ENCODE measurements around the gene JUND. TPM values are rescaled to one million over a fixed set of nuclear protein-coding genes. Genes with fewer than 3 reads are reported as not detected.

The JUND gene
- total and polyA plus RNA-seq, 2 of the 8 experiments (the other 6 are each of a cell fraction or from before 2014, with no cell fraction given), result 54.0 to 77.5 TPM

DNA sequence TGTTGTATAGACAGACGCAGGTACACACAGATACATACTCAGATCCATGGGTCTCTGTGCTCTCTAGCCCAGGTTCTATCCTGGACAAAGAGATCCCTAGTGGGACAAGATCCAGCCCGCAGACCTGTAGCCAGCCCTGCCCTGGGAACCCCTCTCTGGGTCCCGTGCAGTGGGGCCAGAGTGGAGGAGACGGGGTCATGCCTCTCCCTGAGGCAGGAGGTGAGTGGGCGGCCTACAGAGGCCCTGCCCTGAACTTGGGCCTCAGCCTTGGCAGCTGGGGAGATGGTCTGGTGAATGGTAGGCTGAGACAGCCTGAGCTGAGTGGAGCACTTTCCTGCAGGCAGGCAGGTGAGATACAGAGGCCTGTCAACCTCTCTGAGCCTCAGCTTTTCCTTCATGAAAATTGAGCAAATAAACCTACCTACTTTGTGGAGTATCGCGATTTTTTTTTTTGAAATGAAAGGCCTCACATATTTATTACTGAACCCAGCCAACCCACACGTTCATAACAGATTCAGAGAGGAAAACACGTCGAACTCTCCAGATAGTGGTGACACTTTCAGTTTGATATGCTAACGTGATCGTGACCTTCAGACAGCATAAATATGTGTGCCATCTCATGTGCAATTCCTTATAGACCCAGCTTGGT, 3.4 kb upstream of the JUND start:
- DNase-seq (ENCODE audit: low read depth in 1 of 2, low spot score in 2 of 2) (no peak), FAIRE-seq (no peak)
- Histone ChIP-seq H4K5ac (ENCODE audit: insufficient read length, low read depth, low read length) (no peak overlapping the region), H3K23ac (ENCODE audit: insufficient read length) (no peak overlapping the region), H3K79me1 (ENCODE audit: low read depth, low read length) (peaks cover 3% of the 10 kb centered on the region; the same call in 1 of the 2 replicates), H3K27me3 (replicated peaks in 1 of 4; ENCODE audit: control insufficient read depth in 3 of 4, extremely low read depth in 1 of 4, insufficient read depth in 3 of 4, low read length in 3 of 4) (peaks cover 0 to 6% (median 0%) of the 10 kb centered on the region in 4 experiments; a peak in 3 of 7 replicates), H3K4me3 (ENCODE audit: extremely low read depth in 1 of 4, insufficient read depth in 2 of 4, low read depth in 3 of 4, low read length in 4 of 4) (no peak overlapping the region), H4K8ac (ENCODE audit: extremely low read depth, insufficient read depth, low read length) (no peak overlapping the region), H4K20me1 (replicated peaks in 1 of 2; ENCODE audit: control insufficient read depth in 1 of 2, insufficient read depth in 2 of 2, low read length in 2 of 2) (peaks cover 0 to 4% of the 10 kb centered on the region in 2 experiments), H2BK5ac (ENCODE audit: low read depth, low read length) (no peak overlapping the region), H3K4me1 (replicated peaks in 1 of 4; ENCODE audit: control insufficient read depth in 3 of 4, insufficient read depth in 4 of 4, low read length in 3 of 4) (peaks cover 4 to 18% (median 9%) of the 10 kb centered on the region in 4 experiments), H3K4ac (replicated peaks; ENCODE audit: insufficient read length, low read depth, low read length) (no peak overlapping the region), H3K9ac (replicated peaks in 1 of 4; ENCODE audit: extremely low read depth in 1 of 4, low read depth in 3 of 4, low read length in 3 of 4) (no peak overlapping the region), H2BK20ac (ENCODE audit: low read length) (no peak overlapping the region), H3K14ac (ENCODE audit: insufficient read length) (no peak overlapping the region), H3K23me2 (ENCODE audit: low read depth, low read length) (peaks cover 17% of the 10 kb centered on the region), H3K56ac (replicated peaks; ENCODE audit: insufficient read length, low read depth, low read length) (no peak overlapping the region), H3K18ac (ENCODE audit: extremely low read depth, low read length) (no peak overlapping the region), H2BK15ac (ENCODE audit: low read length) (no peak overlapping the region), H2BK12ac (ENCODE audit: low read depth, low read length) (no peak overlapping the region), H2AK5ac (ENCODE audit: low read depth, low read length) (no peak overlapping the region), H3K36me3 (ENCODE audit: control insufficient read depth in 2 of 4, insufficient read depth in 4 of 4, low read length in 3 of 4) (no peaks in the 10 kb centered on the region), H3K9me3 (ENCODE audit: insufficient read depth in 2 of 2, low read depth in 1 of 2, low read length in 1 of 2) (no peaks in the 10 kb centered on the region), H2BK120ac (replicated peaks; ENCODE audit: low read depth, low read length) (peak overlapping the region; percentile 29), H2AFZ (ENCODE audit: low read length) (no peak overlapping the region), H3K79me2 (ENCODE audit: control insufficient read depth in 1 of 2, insufficient read depth in 2 of 2, low read length in 2 of 2) (peaks cover 0 to 10% of the 10 kb centered on the region in 2 experiments; a peak in 2 of 4 replicates), H3K27ac (ENCODE audit: low read depth, low read length) (no peak overlapping the region), H4K91ac (replicated peaks; ENCODE audit: insufficient read length, low read length) (no peak overlapping the region), H3K4me2 (ENCODE audit: insufficient read depth in 1 of 2, low read depth in 2 of 2, low read length in 2 of 2) (no peak overlapping the region)
- 91% methylated on average over 12 of the region's 12 CpGs; no CpG with 5 or more reads in 1 of the 2 experiments for WGBS, 2 experiments (ENCODE audit: extremely low coverage in 1 of 2, insufficient coverage in 1 of 2, insufficient read length in 1 of 2, insufficient replicate concordance in 2 of 2, low coverage in 1 of 2, low lambda C conversion rate in 2 of 2, missing lambda C conversion rate in 1 of 2)
- POLR2A ChIA-PET (ENCODE audit: partially characterized antibody), result interaction anchor here (0.6 to 1.4 kb wide), 3 partner anchors 37 to 202 kb away, joined by 3 to 4 read pairs (median 3); partner anchors contain the start of gene LSM4
- CTCF ChIA-PET (ENCODE audit: partially characterized antibody), result interaction anchor here (0.9 to 13.6 kb wide), 2 partner anchors 12 to 32 kb away, joined by 3 to 242 read pairs; partner anchors contain the start of gene LSM4
- no peak for TF ChIP-seq TEAD4 (IDR thresholded peaks at IDR 0.05; ENCODE audit: low read depth, low read length)
- no peak for TF ChIP-seq CREB1 (IDR thresholded peaks at IDR 0.05)
- TF ChIP-seq POLR2AphosphoS5 (IDR thresholded peaks at IDR 0.05; ENCODE audit: low read depth, low read length), result no peak
- TF ChIP-seq GABPA (IDR thresholded peaks at IDR 0.05; ENCODE audit: borderline replicate concordance, insufficient read depth, low read length), result no peak
- TF ChIP-seq SP2 (IDR thresholded peaks at IDR 0.05; ENCODE audit: low read length), result no peak
- no peak for TF ChIP-seq EGR1 (IDR thresholded peaks at IDR 0.05; ENCODE audit: borderline replicate concordance, low read depth, low read length)
- TF ChIP-seq, protein P1, sequence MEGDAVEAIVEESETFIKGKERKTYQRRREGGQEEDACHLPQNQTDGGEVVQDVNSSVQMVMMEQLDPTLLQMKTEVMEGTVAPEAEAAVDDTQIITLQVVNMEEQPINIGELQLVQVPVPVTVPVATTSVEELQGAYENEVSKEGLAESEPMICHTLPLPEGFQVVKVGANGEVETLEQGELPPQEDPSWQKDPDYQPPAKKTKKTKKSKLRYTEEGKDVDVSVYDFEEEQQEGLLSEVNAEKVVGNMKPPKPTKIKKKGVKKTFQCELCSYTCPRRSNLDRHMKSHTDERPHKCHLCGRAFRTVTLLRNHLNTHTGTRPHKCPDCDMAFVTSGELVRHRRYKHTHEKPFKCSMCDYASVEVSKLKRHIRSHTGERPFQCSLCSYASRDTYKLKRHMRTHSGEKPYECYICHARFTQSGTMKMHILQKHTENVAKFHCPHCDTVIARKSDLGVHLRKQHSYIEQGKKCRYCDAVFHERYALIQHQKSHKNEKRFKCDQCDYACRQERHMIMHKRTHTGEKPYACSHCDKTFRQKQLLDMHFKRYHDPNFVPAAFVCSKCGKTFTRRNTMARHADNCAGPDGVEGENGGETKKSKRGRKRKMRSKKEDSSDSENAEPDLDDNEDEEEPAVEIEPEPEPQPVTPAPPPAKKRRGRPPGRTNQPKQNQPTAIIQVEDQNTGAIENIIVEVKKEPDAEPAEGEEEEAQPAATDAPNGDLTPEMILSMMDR (IDR thresholded peaks at IDR 0.05; ENCODE audit: control extremely low read depth in 1 of 3, insufficient read depth in 1 of 3, low read depth in 1 of 3, low read length in 3 of 3), result no peak
- no peak for TF ChIP-seq YY1 (IDR thresholded peaks at IDR 0.05; ENCODE audit: low read depth, low read length)
- TF ChIP-seq RNF2 (IDR thresholded peaks at IDR 0.05; ENCODE audit: borderline replicate concordance, low read depth, low read length, missing control alignments, poor library complexity, severe bottlenecking), result no peak
- TF ChIP-seq ZNF274 (IDR thresholded peaks at IDR 0.05; ENCODE audit: borderline replicate concordance, extremely low read depth, low read length), result no peak
- no peak for TF ChIP-seq CHD2 (IDR thresholded peaks at IDR 0.05; ENCODE audit: low read length)

Measured in H1 (cell line).